ENCODE measurements around the gene LSG1.

The LSG1 gene

GRCh38 chr3:194657439-194657838, 14.6 kb downstream of the LSG1 start:
- H3K36me3 ChIP-seq: peaks cover 40 to 73% (median 42%) of the 10 kb centered on the region in 3 donors

GRCh38 chr3:194654443-194654842, 17.5 kb downstream of the LSG1 start:
- Histone ChIP-seq H3K36me3 (peaks cover 57 to 77% (median 64%) of the 10 kb centered on the region in 3 donors), H3K4me3 (no peak overlapping the region), H3K27ac (no peak overlapping the region), H3K4me1 (no peaks in the 10 kb centered on the region), H3K9me3 (no peaks in the 10 kb centered on the region), H3K27me3 (no peaks in the 10 kb centered on the region)
- DNase-seq: no peak
- TF ChIP-seq CTCF (IDR thresholded peaks at IDR 0.05): no peak
- intact Hi-C loops (cut with DNase I; ENCODE audit: low total_unique reads): no loop called here

More at GRCh38 chr3:194657439-194657838, 14.6 kb downstream of the LSG1 start:
- no peak for DNase-seq
- no peak overlapping the region for H3K4me3 ChIP-seq
- H3K27ac ChIP-seq: no peak overlapping the region
- no peaks in the 10 kb centered on the region for H3K9me3 ChIP-seq
- H3K27me3 ChIP-seq: no peaks in the 10 kb centered on the region
- no peaks in the 10 kb centered on the region for H3K4me1 ChIP-seq
- intact Hi-C loops (cut with DNase I; ENCODE audit: low total_unique reads): no loop called here
- TF ChIP-seq CTCF (IDR thresholded peaks at IDR 0.05): no peak

GRCh38 chr3:194647747-194648146, 24.2 kb downstream of the LSG1 start:
- Histone ChIP-seq H3K27ac (no peak overlapping the region), H3K36me3 (peaks cover 55 to 94% (median 79%) of the 10 kb centered on the region in 3 donors), H3K4me3 (no peak overlapping the region), H3K9me3 (no peaks in the 10 kb centered on the region), H3K4me1 (no peaks in the 10 kb centered on the region), H3K27me3 (no peaks in the 10 kb centered on the region)
- intact Hi-C loops (cut with DNase I; ENCODE audit: low total_unique reads): no loop called here
- no peak for DNase-seq
- no peak for TF ChIP-seq CTCF (IDR thresholded peaks at IDR 0.05)

DNA sequence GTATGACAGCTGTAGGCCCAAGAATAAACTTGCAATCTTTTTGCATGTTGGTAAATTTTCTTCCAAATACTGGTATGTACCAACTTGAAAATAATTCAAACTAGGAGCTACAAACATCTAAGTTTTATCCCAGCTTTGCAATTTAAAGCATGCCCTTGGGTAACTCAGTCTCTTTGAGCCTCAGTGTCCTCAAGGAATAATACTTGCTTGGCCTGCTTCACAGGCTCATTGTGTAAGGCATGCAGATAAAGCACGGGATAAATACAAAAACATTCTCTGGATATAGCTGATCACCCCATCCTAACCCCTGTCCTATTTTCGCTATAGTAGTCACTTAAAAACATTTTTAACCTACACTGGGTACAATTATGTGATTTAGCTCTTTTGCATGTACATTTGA, 29.2 kb downstream of the LSG1 start:
- H3K4me1 ChIP-seq: peaks cover 0 to 7% (median 6%) of the 10 kb centered on the region in 4 donors
- no peak overlapping the region for H3K27ac ChIP-seq
- peaks cover 27 to 73% (median 51%) of the 10 kb centered on the region in 3 donors for H3K36me3 ChIP-seq
- H3K4me3 ChIP-seq: no peak overlapping the region
- no peak for TF ChIP-seq CTCF (IDR thresholded peaks at IDR 0.05)
- DNase-seq: no peak
- intact Hi-C loops (cut with DNase I; ENCODE audit: low total_unique reads): no loop called here
- no peaks in the 10 kb centered on the region for H3K9me3 ChIP-seq
- H3K27me3 ChIP-seq: no peaks in the 10 kb centered on the region

GRCh38 chr3:194640829-194641228, 31.2 kb downstream of the LSG1 start:
- H3K4me1 ChIP-seq: peaks cover 0 to 7% (median 6%) of the 10 kb centered on the region in 4 donors

More at GRCh38 chr3:194640829-194641228, 31.2 kb downstream of the LSG1 start:
- Histone ChIP-seq H3K27ac (peak overlapping the region; percentile 17 to 55), H3K36me3 (peaks cover 23 to 58% (median 40%) of the 10 kb centered on the region in 3 donors), H3K9me3 (no peaks in the 10 kb centered on the region), H3K27me3 (no peaks in the 10 kb centered on the region), H3K4me3 (no peak overlapping the region)
- no peak for DNase-seq
- no peak for TF ChIP-seq CTCF (IDR thresholded peaks at IDR 0.05)
- intact Hi-C loops (cut with DNase I; ENCODE audit: low total_unique reads): no loop called here

Data from tibial artery (tissue), 4 donors.